ENCODE results near the gene APBB1. TPM values are rescaled to one million over a fixed set of nuclear protein-coding genes. Genes with fewer than 3 reads are reported as not detected.

Gene APBB1
- total and polyA plus RNA-seq, 7 donors, result 5.5 to 85.0 (median 51.0) TPM

DNA sequence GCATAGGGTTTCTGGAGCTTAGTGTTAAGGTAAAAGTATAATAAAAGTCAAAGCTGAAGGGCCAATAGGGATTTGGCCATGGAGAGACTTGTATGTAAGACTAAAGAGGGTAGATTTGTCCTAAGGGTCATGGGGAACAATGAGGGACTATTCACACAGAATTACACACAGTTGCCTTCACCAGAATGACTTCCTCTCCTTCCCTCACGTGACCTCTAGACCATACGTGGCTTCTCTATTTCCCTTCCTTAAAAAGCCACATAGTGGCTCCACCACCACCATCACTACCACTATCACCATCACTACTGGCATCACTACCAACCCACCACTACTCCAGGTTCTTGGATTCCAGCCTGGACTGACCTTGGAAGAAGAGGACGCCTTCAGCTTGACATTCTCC lies 19.1 kb upstream of the APBB1 start:
- TF ChIP-seq, protein P1, sequence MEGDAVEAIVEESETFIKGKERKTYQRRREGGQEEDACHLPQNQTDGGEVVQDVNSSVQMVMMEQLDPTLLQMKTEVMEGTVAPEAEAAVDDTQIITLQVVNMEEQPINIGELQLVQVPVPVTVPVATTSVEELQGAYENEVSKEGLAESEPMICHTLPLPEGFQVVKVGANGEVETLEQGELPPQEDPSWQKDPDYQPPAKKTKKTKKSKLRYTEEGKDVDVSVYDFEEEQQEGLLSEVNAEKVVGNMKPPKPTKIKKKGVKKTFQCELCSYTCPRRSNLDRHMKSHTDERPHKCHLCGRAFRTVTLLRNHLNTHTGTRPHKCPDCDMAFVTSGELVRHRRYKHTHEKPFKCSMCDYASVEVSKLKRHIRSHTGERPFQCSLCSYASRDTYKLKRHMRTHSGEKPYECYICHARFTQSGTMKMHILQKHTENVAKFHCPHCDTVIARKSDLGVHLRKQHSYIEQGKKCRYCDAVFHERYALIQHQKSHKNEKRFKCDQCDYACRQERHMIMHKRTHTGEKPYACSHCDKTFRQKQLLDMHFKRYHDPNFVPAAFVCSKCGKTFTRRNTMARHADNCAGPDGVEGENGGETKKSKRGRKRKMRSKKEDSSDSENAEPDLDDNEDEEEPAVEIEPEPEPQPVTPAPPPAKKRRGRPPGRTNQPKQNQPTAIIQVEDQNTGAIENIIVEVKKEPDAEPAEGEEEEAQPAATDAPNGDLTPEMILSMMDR (IDR thresholded peaks at IDR 0.05), result no peak
- no peaks in the 10 kb centered on the region for H3K36me3 ChIP-seq
- no peak for DNase-seq
- H3K9me3 ChIP-seq, result no peaks in the 10 kb centered on the region
- WGBS, 2 donors, result 58 to 74% methylated on average over 3 of the region's 3 CpGs
- intact Hi-C loops (cut with DNase I), result no loop called here
- no peaks in the 10 kb centered on the region for H3K4me1 ChIP-seq
- no peaks in the 10 kb centered on the region for H3K27me3 ChIP-seq
- H3K4me3 ChIP-seq, result no peak overlapping the region
- no peak overlapping the region for H3K27ac ChIP-seq

DNA sequence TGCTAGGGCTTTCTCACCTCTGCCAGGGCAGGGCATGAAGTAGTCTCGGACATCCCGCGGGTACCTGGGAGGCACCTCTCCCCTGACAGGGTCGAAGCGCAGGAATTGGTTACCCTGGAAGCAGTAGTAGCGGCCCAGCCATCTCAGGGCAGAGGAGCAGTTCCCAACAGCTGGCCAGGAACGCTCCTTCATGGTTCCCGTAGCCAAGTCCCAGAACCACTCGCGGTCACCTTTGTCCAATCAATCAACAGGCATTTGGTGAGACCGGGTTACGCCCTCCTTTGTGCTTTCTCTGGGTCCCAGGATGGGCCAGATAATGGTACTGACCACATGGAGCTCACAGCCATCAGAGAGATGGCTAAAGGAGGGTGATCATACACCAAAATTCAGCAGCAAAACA lies 18.5 kb upstream of the APBB1 start:
- H3K4me3 ChIP-seq, result no peak overlapping the region
- WGBS, 2 donors, result 95% methylated on average over 12 of the region's 12 CpGs
- TF ChIP-seq, protein P1 (IDR thresholded peaks at IDR 0.05), result no peak
- TF ChIP-seq EP300 (IDR thresholded peaks at IDR 0.05), result no peak
- no peak for TF ChIP-seq POLR2A (IDR thresholded peaks at IDR 0.05)
- no peak for TF ChIP-seq POLR2AphosphoS5 (IDR thresholded peaks at IDR 0.05)
- no peak for DNase-seq
- intact Hi-C loops (cut with DNase I), result no loop called here
- no peaks in the 10 kb centered on the region for H3K36me3 ChIP-seq
- H3K27me3 ChIP-seq, result no peaks in the 10 kb centered on the region
- no peaks in the 10 kb centered on the region for H3K9me3 ChIP-seq
- H3K4me1 ChIP-seq, result no peaks in the 10 kb centered on the region
- no peak overlapping the region for H3K27ac ChIP-seq

DNA sequence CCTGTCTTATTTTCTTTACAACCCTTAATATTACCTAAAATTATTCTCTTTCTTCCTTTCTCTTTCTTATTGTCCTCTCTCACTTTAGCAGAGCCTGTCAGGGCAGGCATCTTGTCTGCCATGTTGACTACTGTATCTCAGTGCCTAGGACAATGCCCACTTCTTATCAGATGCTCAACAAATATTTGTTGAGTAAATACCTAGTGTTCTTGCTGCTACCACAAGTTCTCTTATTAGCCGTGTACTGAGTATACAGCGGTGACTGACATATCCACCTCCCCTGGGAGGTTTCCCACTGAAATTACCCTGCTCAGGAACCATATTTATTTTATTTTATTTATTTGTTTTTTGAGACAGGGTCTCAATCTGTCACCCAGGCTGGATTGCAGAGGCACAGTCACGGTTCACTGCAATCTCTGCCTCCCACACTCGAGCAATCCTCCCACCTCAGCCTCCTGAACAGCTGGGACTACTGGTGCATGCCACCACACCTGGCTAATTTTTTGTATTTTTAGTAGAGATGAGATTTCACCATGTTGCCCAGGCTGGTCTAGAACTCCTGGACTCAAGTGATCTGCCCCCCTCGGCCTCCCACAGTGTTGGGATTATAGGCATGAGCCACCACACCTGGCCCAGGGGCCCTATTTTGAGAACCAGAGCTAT lies 15.2 kb upstream of the APBB1 start:
- intact Hi-C loops (cut with DNase I), result no loop called here
- DNase-seq, result no peak

DNA sequence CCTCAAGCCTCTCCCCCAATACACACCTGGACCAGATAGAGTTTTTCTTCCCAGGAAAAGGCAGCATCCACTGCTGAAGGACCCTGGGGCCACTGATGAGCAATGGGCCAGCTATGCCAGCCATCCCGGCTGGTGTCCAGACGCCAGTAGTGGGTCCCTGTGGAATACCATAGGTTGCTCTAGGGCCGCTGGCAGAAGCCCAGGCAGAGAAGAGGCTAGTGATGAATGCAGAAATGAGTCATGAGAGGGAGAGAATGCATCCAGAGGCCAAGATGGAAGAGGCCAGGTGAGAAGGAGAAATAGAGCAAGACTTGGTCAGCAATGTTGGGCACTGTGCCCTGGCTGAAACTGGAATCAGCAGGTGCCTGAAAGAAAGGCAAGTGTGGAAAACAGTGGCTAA lies 13.0 kb upstream of the APBB1 start:
- Histone ChIP-seq H3K9me3 (no peaks in the 10 kb centered on the region), H3K36me3 (no peaks in the 10 kb centered on the region), H3K27me3 (no peaks in the 10 kb centered on the region), H3K4me3 (no peak overlapping the region), H3K4me1 (no peaks in the 10 kb centered on the region), H3K27ac (no peak overlapping the region)
- WGBS, 2 donors, result 91 to 96% methylated on average over 3 of the region's 3 CpGs
- intact Hi-C loops (cut with DNase I), result no loop called here
- no peak for DNase-seq
- no peak for TF ChIP-seq EP300 (IDR thresholded peaks at IDR 0.05)
- TF ChIP-seq, protein P1 (IDR thresholded peaks at IDR 0.05), result no peak
- no peak for TF ChIP-seq POLR2AphosphoS5 (IDR thresholded peaks at IDR 0.05)
- no peak for TF ChIP-seq POLR2A (IDR thresholded peaks at IDR 0.05)

More for the DNA sequence above, 15.2 kb upstream of the APBB1 start:
- H3K4me3 ChIP-seq, result no peak overlapping the region
- no peaks in the 10 kb centered on the region for H3K9me3 ChIP-seq
- 40 to 68% methylated on average over 5 of the region's 5 CpGs for WGBS, 2 donors
- TF ChIP-seq, protein P1 (IDR thresholded peaks at IDR 0.05), result no peak
- no peak for TF ChIP-seq EP300 (IDR thresholded peaks at IDR 0.05)
- no peak for TF ChIP-seq POLR2A (IDR thresholded peaks at IDR 0.05)
- TF ChIP-seq POLR2AphosphoS5 (IDR thresholded peaks at IDR 0.05), result no peak
- no peaks in the 10 kb centered on the region for H3K4me1 ChIP-seq
- no peaks in the 10 kb centered on the region for H3K27me3 ChIP-seq
- no peak overlapping the region for H3K27ac ChIP-seq
- no peaks in the 10 kb centered on the region for H3K36me3 ChIP-seq

DNA sequence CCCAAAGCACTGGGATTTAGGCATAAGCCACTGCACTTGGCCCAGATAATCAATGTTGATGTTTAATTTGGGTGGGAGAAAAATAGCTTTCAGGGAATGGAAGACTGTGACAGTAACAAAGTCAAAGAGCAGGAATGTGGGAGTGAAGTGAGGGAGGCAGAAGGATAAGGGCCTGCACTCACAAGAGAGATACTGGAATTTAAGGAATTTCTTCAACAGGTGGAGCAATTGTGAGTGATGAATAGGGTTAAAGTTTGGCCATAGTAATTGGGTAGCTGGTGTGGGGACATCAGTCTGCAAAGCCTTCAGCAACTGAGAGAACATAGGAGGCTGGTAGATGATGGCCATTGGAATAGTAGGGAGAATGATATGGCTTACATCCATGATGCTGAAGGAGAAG lies 8.6 kb upstream of the APBB1 start:
- H3K9me3 ChIP-seq, result no peaks in the 10 kb centered on the region
- H3K27ac ChIP-seq, result no peak overlapping the region
- TF ChIP-seq EP300 (IDR thresholded peaks at IDR 0.05), result no peak
- TF ChIP-seq POLR2A (IDR thresholded peaks at IDR 0.05), result no peak
- no peak for TF ChIP-seq POLR2AphosphoS5 (IDR thresholded peaks at IDR 0.05)
- TF ChIP-seq, protein P1 (IDR thresholded peaks at IDR 0.05), result no peak
- DNase-seq, result no peak
- no peak overlapping the region for H3K4me3 ChIP-seq
- intact Hi-C loops (cut with DNase I), result no loop called here
- no peaks in the 10 kb centered on the region for H3K36me3 ChIP-seq
- no peaks in the 10 kb centered on the region for H3K4me1 ChIP-seq
- H3K27me3 ChIP-seq, result no peaks in the 10 kb centered on the region

All from sigmoid colon (tissue), 7 donors.